A549 (cell line): Measurements from ENCODE around the gene METTL27. TPM values are rescaled to one million over a fixed set of nuclear protein-coding genes. Genes with fewer than 3 reads are reported as not detected.

Experiments
- ATAC-seq, 2 experiments: fragments of 200-7000 bp in 1 of 2; fragments of >200 bp in 1 of 2; cut with Nextera tagmentation in 1 of 2; cut with Tn5 transposase in 1 of 2; 3 replicates each; pipeline versions ENCODE4 v1.8.0 to v1.9.1; 2018 to 2020; ENCODE audit warnings: mild to moderate bottlenecking in 1 of 2, moderate library complexity in 1 of 2
- CTCF ChIA-PET: fragments of 300-600 bp; sonication (Branson Sonifier 250); formaldehyde crosslinking; extraction: SDS; loops from one replicate; lab custom pipeline; 2021; ENCODE audit warnings: antibody characterized with exemption, inconsistent platforms; lab: Yijun Ruan, JAX
- POLR2A ChIA-PET: fragments of 350-600 bp; formaldehyde crosslinking; extraction: SDS; loops from one replicate; lab custom pipeline; 2021; ENCODE audit warnings: antibody characterized with exemption, inconsistent platforms; lab: Yijun Ruan, JAX
- DNase-seq, 2 experiments: peaks; one replicate each; pipeline versions ENCODE4 v3.0.0 to v3.0.0-alpha.2; 2011 to 2016; ENCODE audit warnings: low read depth in 1 of 2, low spot score in 1 of 2
- FAIRE-seq: peaks from 2 replicates; lab custom pipeline; 2011; peaks lifted over from hg19 to GRCh38; lab: Jason Lieb, UNC
- H3K27ac ChIP-seq, 2 experiments: fragments of >200 bp; sonication (Bioruptor Twin); formaldehyde crosslinking; 3 replicates each; pipeline ENCODE4 v1.5.1; 2016 to 2017
- H3K4me1 ChIP-seq: fragments of >200 bp; sonication (Bioruptor Twin); formaldehyde crosslinking; 3 replicates; pipeline ENCODE4 v1.6.1; 2016
- H3K4me2 ChIP-seq: fragments of >200 bp; sonication (Bioruptor Twin); formaldehyde crosslinking; 3 replicates; pipeline ENCODE4 v1.6.1; 2016
- H3K4me3 ChIP-seq: fragments of >200 bp; sonication (Bioruptor Twin); formaldehyde crosslinking; 3 replicates; pipeline ENCODE4 v1.5.1; 2016
- H3K9me3 ChIP-seq: fragments of >200 bp; sonication (Bioruptor Twin); formaldehyde crosslinking; 3 replicates; pipeline ENCODE4 v1.6.1; 2016
- BHLHE40 ChIP-seq: IDR thresholded peaks from 2 replicates; pipeline ENCODE4 v1.6.1; 2012; ENCODE audit warnings: low read depth, low read length, inconsistent platforms
- CEBPB ChIP-seq, 2 experiments: fragments of >200 bp in 1 of 2; sonication (Bioruptor Twin) in 1 of 2; formaldehyde crosslinking in 1 of 2; IDR thresholded peaks; 2 replicates each; pipeline ENCODE4 v1.6.1; 2012 to 2016
- CHD2 ChIP-seq: fragments of 150-350 bp; IDR thresholded peaks from 2 replicates; pipeline ENCODE4 v1.6.1; 2014; ENCODE audit warnings: low read length; ENCODE audit not compliant: partially characterized antibody
- CTCF ChIP-seq: fragments of >200 bp; sonication (Bioruptor Twin); formaldehyde crosslinking; IDR thresholded peaks from 3 replicates; pipeline ENCODE4 v1.5.1; 2016
- EHF ChIP-seq: fragments of 250-450 bp; sonication (Bioruptor Pico); IDR thresholded peaks from 2 replicates; pipeline ENCODE4 v1.5.0; 2020; ENCODE audit warnings: mild to moderate bottlenecking
- ESRRA ChIP-seq: fragments of 150-350 bp; IDR thresholded peaks from 2 replicates; pipeline ENCODE4 v1.6.1; 2014; ENCODE audit warnings: mild to moderate bottlenecking, low read length, borderline replicate concordance
- FOSL2 ChIP-seq, 2 experiments: fragments of 450-650 bp in 1 of 2; fragments of >200 bp in 1 of 2; sonication (Bioruptor Twin) in 1 of 2; formaldehyde crosslinking; IDR thresholded peaks; 2 replicates each; pipeline versions ENCODE4 v1.5.0 to v1.6.1; 2016 to 2020; ENCODE audit warnings: mild to moderate bottlenecking in 1 of 2, moderate library complexity in 1 of 2
- HOXA7 ChIP-seq: fragments of 250-450 bp; sonication (Bioruptor Pico); IDR thresholded peaks from 2 replicates; pipeline ENCODE4 v1.5.0; 2020; ENCODE audit warnings: mild to moderate bottlenecking, moderate library complexity
- HOXB13 ChIP-seq: fragments of 250-450 bp; sonication (Bioruptor Pico); IDR thresholded peaks from 2 replicates; pipeline ENCODE4 v1.5.0; 2020; ENCODE audit warnings: low read depth, mild to moderate bottlenecking, moderate library complexity
- HOXB5 ChIP-seq: fragments of 250-450 bp; sonication (Bioruptor Pico); IDR thresholded peaks from 2 replicates; pipeline ENCODE4 v1.5.0; 2020; ENCODE audit warnings: mild to moderate bottlenecking, moderate library complexity
- JUNB ChIP-seq: fragments of >200 bp; sonication (Bioruptor Twin); formaldehyde crosslinking; IDR thresholded peaks from 2 replicates; pipeline ENCODE4 v1.6.1; 2016
- KDM1A ChIP-seq: fragments of 200-600 bp; sonication (generic); IDR thresholded peaks from 2 replicates; pipeline ENCODE4 v1.6.1; 2016; ENCODE audit warnings: low read depth, mild to moderate bottlenecking
- KDM5A ChIP-seq: fragments of 200-600 bp; sonication (generic); IDR thresholded peaks from 2 replicates; pipeline ENCODE4 v1.6.1; 2016; ENCODE audit warnings: antibody characterized with exemption, mild to moderate bottlenecking
- MAFK ChIP-seq: fragments of 450-650 bp; IDR thresholded peaks from 2 replicates; pipeline ENCODE4 v1.6.1; 2014; ENCODE audit not compliant: partially characterized antibody
- MAX ChIP-seq: IDR thresholded peaks from 2 replicates; pipeline ENCODE4 v1.6.1; 2012
- NPAS2 ChIP-seq: fragments of 250-450 bp; sonication (Bioruptor Pico); IDR thresholded peaks from 2 replicates; pipeline ENCODE4 v1.8.0; 2022; ENCODE audit warnings: mild to moderate bottlenecking, moderate library complexity, borderline replicate concordance
- RARB ChIP-seq: fragments of 250-450 bp; sonication (Bioruptor Pico); IDR thresholded peaks from 2 replicates; pipeline ENCODE4 v1.8.0; 2021; ENCODE audit warnings: mild to moderate bottlenecking, moderate library complexity
- SMC3 ChIP-seq: fragments of >200 bp; sonication (Bioruptor Twin); formaldehyde crosslinking; IDR thresholded peaks from 3 replicates; pipeline ENCODE4 v1.6.1; 2018; ENCODE audit warnings: inconsistent platforms
- SREBF2 ChIP-seq: fragments of 450-650 bp; IDR thresholded peaks from 2 replicates; pipeline ENCODE4 v1.6.1; 2014; ENCODE audit warnings: mild to moderate bottlenecking, moderate library complexity
- ZC3H11A ChIP-seq: fragments of 450-650 bp; IDR thresholded peaks from 2 replicates; pipeline ENCODE4 v1.6.1; 2014; ENCODE audit warnings: antibody characterized with exemption, mild to moderate bottlenecking
- ZFP36 ChIP-seq: fragments of 450-650 bp; IDR thresholded peaks from 2 replicates; pipeline ENCODE4 v1.6.1; 2014; ENCODE audit warnings: borderline replicate concordance; ENCODE audit not compliant: partially characterized antibody
- WGBS: methylation state at CpG from one replicate; pipeline ENCODE4 v1.1.6; 2017; ENCODE audit errors: missing lambda C conversion rate; 5-methylcytosine and 5-hydroxymethylcytosine counted together
- polyA plus RNA-seq, 4 experiments: library from polyadenylated mRNA; depleted of rRNA in 3 of 4; stranded (reverse); fragments of >200 nt; fragmentation: RNase III in 1 of 4; extraction: RNeasy Plus Mini Kit Qiagen cat#74134 plus additional on column Dnase treatment in 1 of 4; gene quantifications; 2 replicates in 3 of 4; 3 replicates in 1 of 4; pipeline ENCODE4 v1.2.3, GENCODE V29; 2011 to 2017
- TF ChIP-seq, protein P1 (sequence below): fragments of 450-650 bp; IDR thresholded peaks from 2 replicates; pipeline ENCODE4 v1.6.1; 2014; ENCODE audit warnings: antibody characterized with exemption
- TF ChIP-seq, protein P2 (sequence below): fragments of 250-450 bp; sonication (Bioruptor Pico); IDR thresholded peaks from 2 replicates; pipeline ENCODE4 v1.5.0; 2020; ENCODE audit warnings: low read depth, mild to moderate bottlenecking, moderate library complexity
- TF ChIP-seq, protein P3 (sequence below): fragments of 250-450 bp; sonication (Bioruptor Pico); IDR thresholded peaks from 2 replicates; pipeline ENCODE4 v1.5.0; 2021; ENCODE audit warnings: mild to moderate bottlenecking, moderate library complexity, borderline replicate concordance

METTL27 gene
- polyA plus RNA-seq, 2 of the 4 experiments (the other 2 are of a cell fraction): 4.1 to 4.9 TPM

DNA sequence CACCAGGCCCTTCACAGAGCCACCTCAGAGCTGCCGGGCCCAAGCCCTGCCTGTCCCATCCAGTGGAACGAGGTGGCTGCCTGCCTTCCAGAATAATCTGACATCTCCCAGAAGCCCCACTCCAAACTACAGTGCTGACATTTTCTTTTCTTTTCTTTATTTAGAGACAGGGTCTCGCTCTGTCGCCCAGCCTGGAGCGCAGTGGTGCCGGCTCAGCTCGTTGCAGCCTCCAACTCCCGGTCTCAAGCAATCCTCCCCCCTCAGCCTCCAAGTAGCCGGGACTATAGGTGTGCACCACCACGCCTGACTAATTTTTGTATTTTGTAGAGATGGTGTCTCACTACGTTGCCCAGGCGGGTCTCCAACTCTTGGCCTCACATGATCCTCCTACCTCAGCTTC is 19.0 kb upstream of the METTL27 start:
- FAIRE-seq: no peak
- Histone ChIP-seq H3K27ac (no peak overlapping the region), H3K4me1 (no peaks in the 10 kb centered on the region), H3K9me3 (no peaks in the 10 kb centered on the region), H3K4me3 (no peak overlapping the region), H3K4me2 (no peak overlapping the region)
- 77% methylated on average over 12 of the region's 12 CpGs for WGBS
- DNase-seq: no peak
- POLR2A ChIA-PET: no interaction called here
- CTCF ChIA-PET: interaction anchor here (0.5 to 6.4 kb wide), 3 partner anchors 11 to 164 kb away, joined by 3 to 94 read pairs (median 4); no protein-coding TSS in a partner anchor
- no peak for ATAC-seq
- TF ChIP-seq HOXA7 (CRISPR knock-in tag) (no peak), CEBPB (IDR thresholded peaks at IDR 0.05) (no peak), FOSL2 (IDR thresholded peaks at IDR 0.05) (no peak), FOSL2 (CRISPR knock-in tag; IDR thresholded peaks at IDR 0.05) (no peak), ZC3H11A (no peak), SMC3 (no peak), MAX (no peak), SREBF2 (no peak), ZFP36 (no peak), RARB (CRISPR knock-in tag) (no peak), BHLHE40 (no peak), JUNB (no peak), NPAS2 (CRISPR knock-in tag) (no peak)
- TF ChIP-seq, protein P1, sequence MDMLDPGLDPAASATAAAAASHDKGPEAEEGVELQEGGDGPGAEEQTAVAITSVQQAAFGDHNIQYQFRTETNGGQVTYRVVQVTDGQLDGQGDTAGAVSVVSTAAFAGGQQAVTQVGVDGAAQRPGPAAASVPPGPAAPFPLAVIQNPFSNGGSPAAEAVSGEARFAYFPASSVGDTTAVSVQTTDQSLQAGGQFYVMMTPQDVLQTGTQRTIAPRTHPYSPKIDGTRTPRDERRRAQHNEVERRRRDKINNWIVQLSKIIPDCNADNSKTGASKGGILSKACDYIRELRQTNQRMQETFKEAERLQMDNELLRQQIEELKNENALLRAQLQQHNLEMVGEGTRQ: no peak
- TF ChIP-seq, all 56 proteins: peak for 0

- Histone ChIP-seq H3K4me3 (no peak within 1 kb of the TSS), H3K9me3 (no peaks in the 10 kb centered on the region), H3K4me1 (no peaks in the 10 kb centered on the region), H3K4me2 (no peak within 1 kb of the TSS), H3K27ac (no peak within 1 kb of the TSS)
- no peak for ATAC-seq
- WGBS: 81% methylated on average over 10 of the region's 11 CpGs
- FAIRE-seq: no peak
- POLR2A ChIA-PET: no interaction called here
- CTCF ChIA-PET: interaction anchor here (0.5 to 6.4 kb wide), 3 partner anchors 11 to 164 kb away, joined by 3 to 94 read pairs (median 4); no protein-coding TSS in a partner anchor
- TF ChIP-seq HOXB13 (CRISPR knock-in tag) (no peak), EHF (CRISPR knock-in tag) (no peak), KDM5A (no peak), HOXB5 (CRISPR knock-in tag) (no peak), ESRRA (no peak), JUNB (no peak), CHD2 (no peak), KDM1A (no peak), CTCF (no peak), BHLHE40 (no peak), ZC3H11A (no peak), MAFK (no peak)
- TF ChIP-seq, protein P2, sequence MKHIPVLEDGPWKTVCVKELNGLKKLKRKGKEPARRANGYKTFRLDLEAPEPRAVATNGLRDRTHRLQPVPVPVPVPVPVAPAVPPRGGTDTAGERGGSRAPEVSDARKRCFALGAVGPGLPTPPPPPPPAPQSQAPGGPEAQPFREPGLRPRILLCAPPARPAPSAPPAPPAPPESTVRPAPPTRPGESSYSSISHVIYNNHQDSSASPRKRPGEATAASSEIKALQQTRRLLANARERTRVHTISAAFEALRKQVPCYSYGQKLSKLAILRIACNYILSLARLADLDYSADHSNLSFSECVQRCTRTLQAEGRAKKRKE (CRISPR knock-in tag): no peak
- TF ChIP-seq, protein P1: no peak
- TF ChIP-seq, protein P3, sequence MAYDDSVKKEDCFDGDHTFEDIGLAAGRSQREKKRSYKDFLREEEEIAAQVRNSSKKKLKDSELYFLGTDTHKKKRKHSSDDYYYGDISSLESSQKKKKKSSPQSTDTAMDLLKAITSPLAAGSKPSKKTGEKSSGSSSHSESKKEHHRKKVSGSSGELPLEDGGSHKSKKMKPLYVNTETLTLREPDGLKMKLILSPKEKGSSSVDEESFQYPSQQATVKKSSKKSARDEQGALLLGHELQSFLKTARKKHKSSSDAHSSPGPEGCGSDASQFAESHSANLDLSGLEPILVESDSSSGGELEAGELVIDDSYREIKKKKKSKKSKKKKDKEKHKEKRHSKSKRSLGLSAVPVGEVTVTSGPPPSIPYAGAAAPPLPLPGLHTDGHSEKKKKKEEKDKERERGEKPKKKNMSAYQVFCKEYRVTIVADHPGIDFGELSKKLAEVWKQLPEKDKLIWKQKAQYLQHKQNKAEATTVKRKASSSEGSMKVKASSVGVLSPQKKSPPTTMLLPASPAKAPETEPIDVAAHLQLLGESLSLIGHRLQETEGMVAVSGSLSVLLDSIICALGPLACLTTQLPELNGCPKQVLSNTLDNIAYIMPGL: no peak
- no peak for DNase-seq
Measured at GRCh38 chr7:73860859-73861258, 18.5 kb upstream of the METTL27 start, which contains the start of gene TMEM270. Gene TMEM270 (plus strand): TSS chr7:73861159. CDS start chr7:73861195, 36 bp downstream.
